GM19467 (cell line): ENCODE results near the gene NRIP1.

Experiments used
- ATAC-seq: cut with Tn5 transposase; IDR thresholded peaks from one replicate; pipeline ENCODE4 v1.9.1; 2021; ENCODE audit warnings: mild to moderate bottlenecking, moderate library complexity; ENCODE audit not compliant: unreplicated experiment

Gene NRIP1

DNA sequence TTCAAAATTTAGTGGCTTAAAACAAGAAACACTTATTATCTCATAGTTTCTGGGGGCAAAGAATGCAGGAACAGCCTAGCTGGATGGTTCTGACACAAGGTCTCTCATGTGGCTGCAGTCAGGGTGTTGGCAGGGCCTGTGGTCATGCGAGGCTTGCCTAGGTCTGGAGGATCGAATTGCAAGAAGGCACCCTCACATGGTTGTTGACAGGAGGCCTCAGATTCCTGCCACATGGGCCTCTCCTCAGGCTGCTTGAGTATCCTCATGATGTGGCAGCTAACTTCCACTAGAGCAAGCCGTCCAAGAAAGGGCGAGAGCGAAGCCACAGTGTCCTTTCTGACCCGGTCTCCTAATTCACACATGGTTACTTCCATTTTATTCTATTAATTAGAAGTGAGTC lies 6.2 kb upstream of the NRIP1 start:
- no peak for ATAC-seq

DNA sequence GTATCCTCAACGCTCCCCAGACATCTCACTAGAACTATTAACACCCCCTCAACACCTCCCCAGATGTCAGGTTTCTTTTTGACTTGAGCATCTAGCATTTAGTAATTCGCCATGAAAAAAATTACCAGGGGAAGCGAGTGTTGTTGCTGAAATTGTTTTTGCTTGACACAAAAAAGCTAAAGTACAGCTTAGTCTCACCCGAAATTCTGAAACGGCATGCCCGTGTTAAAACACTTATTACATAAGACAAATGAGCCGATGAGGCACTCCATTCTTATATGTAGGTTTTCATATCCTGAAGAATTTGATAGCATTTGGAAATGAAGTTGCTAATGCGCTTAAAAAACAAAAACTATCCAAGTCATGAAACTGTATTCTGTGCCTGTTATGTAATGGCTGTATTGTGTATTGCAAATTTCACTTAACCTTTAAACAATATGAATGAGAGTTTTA lies 1.3 kb upstream of the NRIP1 start:
- no peak for ATAC-seq

DNA sequence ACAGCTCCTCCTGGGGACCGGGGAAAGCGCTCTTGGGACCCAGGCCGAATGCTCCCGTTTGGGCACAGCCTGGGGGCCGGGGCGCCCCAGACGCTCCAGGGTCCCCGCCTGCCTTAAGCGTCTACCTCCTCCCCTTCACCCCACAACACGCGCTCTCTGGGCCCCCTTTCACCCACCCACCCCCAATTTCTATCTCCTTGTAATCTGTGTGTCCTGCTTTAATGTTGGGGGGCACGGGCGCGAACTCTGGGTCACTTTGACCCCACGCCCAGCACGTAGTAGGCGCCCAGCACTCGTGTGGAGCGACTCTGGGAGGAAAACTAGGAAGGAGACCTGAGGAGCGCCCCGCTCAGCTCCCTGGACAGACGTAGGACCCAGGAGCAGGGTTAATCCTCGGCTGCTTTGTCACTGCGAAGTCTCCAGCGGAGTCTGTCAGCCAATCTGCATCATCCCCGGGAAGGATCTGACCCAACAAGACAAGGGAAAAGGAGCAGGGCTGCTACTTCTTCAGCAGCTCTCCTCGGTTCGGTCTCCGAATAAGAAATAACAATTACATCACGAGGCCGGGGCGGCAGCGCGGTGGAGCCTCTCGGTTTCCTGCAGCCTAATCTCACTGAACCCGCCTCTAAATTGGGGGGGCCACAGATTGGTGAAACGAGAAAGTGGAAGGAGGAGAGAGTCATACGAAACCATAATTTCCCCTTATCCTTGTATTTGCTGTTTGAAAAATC lies 757 bp upstream of the NRIP1 start:
- peak; percentile 2 for ATAC-seq

- no peak for ATAC-seq
These were observed 805 bp downstream of the NRIP1 start for GRCh38 chr21:15063814-15064575.

DNA sequence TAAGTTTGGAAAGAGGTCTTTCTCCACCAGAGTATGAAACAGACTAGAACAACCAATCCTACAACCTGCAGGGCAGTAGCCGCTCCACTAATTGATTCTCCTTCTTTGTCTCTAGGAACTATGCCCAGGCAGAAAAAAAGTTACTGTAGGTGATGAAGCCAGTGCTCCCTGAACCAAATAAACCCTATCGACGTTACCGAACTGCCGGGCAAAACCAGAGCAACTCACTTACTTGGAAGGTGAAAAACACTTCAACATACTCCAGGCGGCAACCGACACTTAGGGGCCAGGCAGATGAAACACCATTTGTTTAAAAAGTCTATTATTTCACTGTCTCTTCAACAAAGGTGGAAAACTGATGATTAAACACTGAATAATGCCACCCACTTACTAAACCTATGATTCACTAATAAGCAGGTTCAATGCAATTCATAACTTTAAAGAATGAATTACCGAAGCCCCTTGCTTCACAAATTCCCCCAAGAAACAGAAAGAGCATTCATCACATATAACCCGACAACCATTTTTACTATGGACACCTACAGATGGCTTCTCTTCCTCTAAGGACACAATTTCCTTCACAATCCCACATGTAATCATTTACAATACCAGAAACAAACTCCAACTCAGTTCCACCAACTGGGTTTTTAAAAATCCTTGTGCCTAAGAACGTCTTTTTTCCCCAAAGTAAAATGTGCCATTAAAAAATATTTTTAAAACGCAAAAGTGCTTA lies 1.6 kb downstream of the NRIP1 start:
- ATAC-seq = no peak

GRCh38 chr21:15062606-15062965 lies 2.2 kb downstream of the NRIP1 start:
- no peak for ATAC-seq

- ATAC-seq = no peak
These were observed 2.8 kb downstream of the NRIP1 start for GRCh38 chr21:15061747-15062605.

GRCh38 chr21:15061279-15061678 lies 3.5 kb downstream of the NRIP1 start:
- no peak for ATAC-seq

DNA sequence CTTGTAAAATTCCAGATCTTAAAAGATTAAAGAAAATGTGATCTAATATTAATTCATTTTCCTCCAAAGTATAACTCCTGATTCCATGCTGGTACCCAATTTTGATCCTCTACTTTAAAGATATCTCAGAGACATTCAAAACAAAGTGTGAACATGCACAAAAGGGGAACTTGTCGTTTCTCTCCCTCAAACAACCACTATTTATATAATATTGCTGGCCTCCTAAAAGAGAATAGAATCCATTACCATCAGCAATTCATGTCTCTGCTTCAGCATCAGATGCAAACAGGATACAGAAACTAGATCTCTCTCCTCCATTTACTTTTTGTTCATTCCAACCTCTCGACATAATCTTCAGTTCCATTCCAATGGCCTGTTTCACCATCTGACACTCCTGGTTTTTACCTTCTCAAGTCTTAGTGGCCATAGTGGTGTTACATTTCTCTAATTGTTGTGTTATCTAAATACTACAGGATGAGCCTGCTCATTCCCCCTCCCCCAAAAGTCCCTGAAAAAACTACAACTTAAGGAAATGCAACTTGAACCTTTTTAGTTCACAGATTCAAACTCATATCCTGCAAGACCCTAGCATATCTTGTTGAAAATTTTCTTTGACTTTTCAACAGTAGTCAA lies 4.1 kb downstream of the NRIP1 start:
- no peak for ATAC-seq

- ATAC-seq = no peak
These were observed 5.4 kb downstream of the NRIP1 start for GRCh38 chr21:15059397-15059796.

- ATAC-seq = no peak
These were observed 5.9 kb downstream of the NRIP1 start for GRCh38 chr21:15058854-15059263.

- no peak for ATAC-seq
These were observed 7.5 kb downstream of the NRIP1 start for GRCh38 chr21:15057285-15057684.

- ATAC-seq = no peak
These were observed 10.1 kb downstream of the NRIP1 start for GRCh38 chr21:15054606-15055239.

- no peak for ATAC-seq
These were observed 10.7 kb downstream of the NRIP1 start for GRCh38 chr21:15054089-15054488.

DNA sequence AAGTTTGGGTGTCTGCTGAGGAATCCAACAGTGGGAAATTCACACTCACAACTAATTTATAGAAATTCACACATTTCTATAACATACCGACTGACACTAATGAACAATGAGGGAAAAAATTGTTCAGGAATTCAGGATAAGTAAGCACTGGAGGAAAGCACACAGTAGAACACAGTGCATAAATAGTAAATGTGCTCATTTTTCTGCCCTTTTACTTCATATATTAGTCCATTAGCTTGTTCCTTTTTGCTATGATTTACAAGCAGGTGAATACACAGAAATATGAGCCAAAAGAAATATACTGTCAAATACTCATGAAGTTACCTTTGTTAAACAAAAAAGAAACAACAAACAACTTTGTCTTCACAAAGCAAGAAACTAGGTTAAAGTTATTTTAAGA lies 11.3 kb downstream of the NRIP1 start:
- no peak for ATAC-seq

GRCh38 chr21:15052459-15052763 lies 12.4 kb downstream of the NRIP1 start:
- no peak for ATAC-seq

GRCh38 chr21:15051644-15052458 lies 12.9 kb downstream of the NRIP1 start:
- ATAC-seq = peak; percentile 63

- no peak for ATAC-seq
These were observed 14.0 kb downstream of the NRIP1 start for GRCh38 chr21:15050568-15051377.
